PC-9 (cell line): ENCODE results near the gene CPED1. TPM values are rescaled to one million over a fixed set of nuclear protein-coding genes. Genes with fewer than 3 reads are reported as not detected.
"Not testable (repeated sequence)": the region's sequence is repeated elsewhere in the genome, so short reads cannot be mapped to it uniquely, and the experiment has no call there.

Source experiments
- BruUV-seq: library from RNA; stranded (reverse); fragments of 400-500 nt; replicated peaks from 2 replicates; lab custom pipeline; 2021; lab: Mats Ljungman, UMichigan
- CTCF ChIA-PET: fragments of 300-600 bp; sonication (Branson Sonifier 250); formaldehyde crosslinking; loops from one replicate; lab custom pipeline; 2022; ENCODE audit warnings: antibody characterized with exemption; lab: Charles Lee
- POLR2A ChIA-PET: fragments of 300-600 bp; sonication (Branson Sonifier 250); formaldehyde crosslinking; loops from one replicate; lab custom pipeline; 2022; ENCODE audit warnings: antibody characterized with exemption; ENCODE audit not compliant: unreplicated experiment; lab: Charles Lee
- DNase-seq, 2 experiments: peaks; one replicate each; pipeline versions ENCODE4 v3.0.0 to v3.0.0-alpha.2; 2015 to 2022; ENCODE audit warnings: mixed read lengths in 1 of 2
- H2AFZ ChIP-seq: fragments of 200-600 bp; sonication (generic); 2 replicates; pipeline ENCODE4 v1.8.1; 2017; ENCODE audit warnings: antibody characterized with exemption
- H3F3A ChIP-seq: fragments of 200-600 bp; sonication (generic); 2 replicates; pipeline ENCODE4 v1.8.1; 2017; ENCODE audit warnings: antibody characterized with exemption, mild to moderate bottlenecking, low read depth; ENCODE audit not compliant: insufficient read depth
- H3K27ac ChIP-seq: fragments of 200-600 bp; sonication (generic); 2 replicates; pipeline ENCODE4 v1.6.1; 2016; ENCODE audit warnings: mixed run types
- H3K27me3 ChIP-seq: fragments of 200-600 bp; sonication (generic); 2 replicates; pipeline ENCODE4 v1.6.1; 2016; ENCODE audit warnings: low read depth, mixed run types; ENCODE audit not compliant: insufficient read depth
- H3K36me3 ChIP-seq: fragments of 200-600 bp; sonication (generic); 2 replicates; pipeline ENCODE4 v1.6.1; 2016; ENCODE audit warnings: low read depth, mixed run types
- H3K4me1 ChIP-seq: fragments of 200-600 bp; sonication (generic); replicated peaks from 2 replicates; pipeline ENCODE4 v1.6.1; 2016; ENCODE audit warnings: mixed run types; ENCODE audit not compliant: insufficient read depth
- H3K4me2 ChIP-seq: fragments of 200-600 bp; sonication (generic); 2 replicates; pipeline ENCODE4 v1.6.1; 2017; ENCODE audit warnings: mixed run types
- H3K4me3 ChIP-seq: fragments of 200-600 bp; sonication (generic); 2 replicates; pipeline ENCODE4 v1.6.1; 2016; ENCODE audit warnings: mixed run types
- H3K79me2 ChIP-seq: fragments of 200-600 bp; sonication (generic); 2 replicates; pipeline ENCODE4 v1.6.1; 2017; ENCODE audit warnings: low read depth, mixed run types
- H3K9me2 ChIP-seq: fragments of 200-600 bp; sonication (generic); 2 replicates; pipeline ENCODE4 v1.8.1; 2017; ENCODE audit warnings: mild to moderate bottlenecking; ENCODE audit not compliant: insufficient read depth
- H3K9me3 ChIP-seq: fragments of 200-600 bp; sonication (generic); 2 replicates; pipeline ENCODE4 v1.8.1; 2016; ENCODE audit warnings: low read depth; ENCODE audit not compliant: insufficient read depth
- H4K20me1 ChIP-seq: fragments of 200-600 bp; sonication (generic); 2 replicates; pipeline ENCODE4 v1.8.1; 2017; ENCODE audit not compliant: insufficient read depth
- CTCF ChIP-seq: fragments of 200-600 bp; sonication (generic); conservative IDR thresholded peaks from 2 replicates; pipeline ENCODE4 v1.6.1; 2017; ENCODE audit warnings: mixed run types, antibody characterized with exemption, mild to moderate bottlenecking, moderate library complexity
- EZH2 ChIP-seq: fragments of 200-600 bp; sonication (generic); IDR thresholded peaks from 2 replicates; pipeline ENCODE4 v1.8.0; 2017; ENCODE audit warnings: antibody characterized with exemption, low read depth
- intact Hi-C: fragments of 100-400 bp; cut with micrococcal nuclease; formaldehyde crosslinking; loops from one replicate; pipeline ENCODE4 v1.10.0; 2022; ENCODE audit not compliant: unreplicated experiment
- total RNA-seq: library from RNA; stranded (reverse); gene quantifications from 2 replicates; pipeline ENCODE4 v1.2.3, GENCODE V29; 2021

Gene CPED1
- total RNA-seq, 1 experiment from 2014 or later: 2.4 TPM

GRCh38 chr7:121116396-121116795, 127.9 kb downstream of the CPED1 start:
- H3F3A ChIP-seq: peaks cover 5% of the 10 kb centered on the region; the same call in 1 of the 2 replicates
- H3K4me3 ChIP-seq: no peak overlapping the region
- H3K4me2 ChIP-seq: no peak overlapping the region
- no peaks in the 10 kb centered on the region for H4K20me1 ChIP-seq
- no peaks in the 10 kb centered on the region for H3K79me2 ChIP-seq
- H3K27me3 ChIP-seq: no peaks in the 10 kb centered on the region
- no TSS peak for BruUV-seq
- H2AFZ ChIP-seq: no peak overlapping the region
- H3K27ac ChIP-seq: no peak overlapping the region
- peaks cover 13% of the 10 kb centered on the region for H3K4me1 ChIP-seq
- H3K36me3 ChIP-seq: no peaks in the 10 kb centered on the region
- TF ChIP-seq EZH2 (no peak), CTCF (no peak)
- H3K9me2 ChIP-seq: no peaks in the 10 kb centered on the region
- CTCF ChIA-PET: no interaction called here
- H3K9me3 ChIP-seq: no peaks in the 10 kb centered on the region
- POLR2A ChIA-PET: no interaction called here
- intact Hi-C loops: no loop called here
- no peak for DNase-seq

GRCh38 chr7:121119047-121119446, 130.5 kb downstream of the CPED1 start:
- Histone ChIP-seq H4K20me1 (no peaks in the 10 kb centered on the region), H3K4me2 (no peak overlapping the region), H3K79me2 (no peaks in the 10 kb centered on the region), H3K4me1 (no peaks in the 10 kb centered on the region), H3K27ac (no peak overlapping the region), H3K9me2 (no peaks in the 10 kb centered on the region), H2AFZ (no peak overlapping the region), H3K27me3 (no peaks in the 10 kb centered on the region), H3K4me3 (no peak overlapping the region), H3K9me3 (no peaks in the 10 kb centered on the region), H3K36me3 (no peaks in the 10 kb centered on the region), H3F3A (no peaks in the 10 kb centered on the region)
- no TSS peak for BruUV-seq
- intact Hi-C loops: no loop called here
- CTCF ChIA-PET: no interaction called here
- TF ChIP-seq CTCF: no peak
- no peak for TF ChIP-seq EZH2
- POLR2A ChIA-PET: no interaction called here
- no peak for DNase-seq

- TF ChIP-seq EZH2: no peak
- TF ChIP-seq CTCF: no peak
- POLR2A ChIA-PET: no interaction called here
- CTCF ChIA-PET: no interaction called here
- Histone ChIP-seq H3K4me3 (no peak overlapping the region), H3K27ac (no peak overlapping the region), H3K4me2 (no peak overlapping the region), H3K9me2 (no peaks in the 10 kb centered on the region), H3K36me3 (no peaks in the 10 kb centered on the region), H4K20me1 (no peaks in the 10 kb centered on the region), H3K27me3 (no peaks in the 10 kb centered on the region), H3K79me2 (no peaks in the 10 kb centered on the region), H2AFZ (no peak overlapping the region), H3K4me1 (no peaks in the 10 kb centered on the region), H3F3A (no peaks in the 10 kb centered on the region), H3K9me3 (no peaks in the 10 kb centered on the region)
- BruUV-seq: no TSS peak
- DNase-seq: no peak
- intact Hi-C loops: no loop called here
These were observed 134.5 kb downstream of the CPED1 start for GRCh38 chr7:121123032-121123431.

GRCh38 chr7:121125454-121125853, 136.9 kb downstream of the CPED1 start:
- H3K4me2 ChIP-seq, H2AFZ ChIP-seq, CTCF ChIA-PET, DNase-seq, H3F3A ChIP-seq, BruUV-seq, H4K20me1 ChIP-seq, H3K27ac ChIP-seq, H3K36me3 ChIP-seq, POLR2A ChIA-PET, H3K79me2 ChIP-seq, H3K4me3 ChIP-seq, H3K4me1 ChIP-seq, H3K9me3 ChIP-seq, H3K9me2 ChIP-seq, H3K27me3 ChIP-seq: not testable (repeated sequence)
- intact Hi-C loops: loop anchor here (5.0 kb wide), 2 partner anchors 227 to 242 kb away; no protein-coding TSS in a partner anchor
